ENCODE measurements around the gene FAM199X.
A peak's percentile ranks its signal among the peaks of the same experiment; 100 is the strongest.
"Not testable (repeated sequence)": the region's sequence is repeated elsewhere in the genome, so short reads cannot be mapped to it uniquely, and the experiment has no call there.

The FAM199X gene

GRCh38 chrX:104189837-104190236 is 23.6 kb downstream of the FAM199X start:
- no peak overlapping the region for H3K27ac ChIP-seq
- TF ChIP-seq, protein P1, sequence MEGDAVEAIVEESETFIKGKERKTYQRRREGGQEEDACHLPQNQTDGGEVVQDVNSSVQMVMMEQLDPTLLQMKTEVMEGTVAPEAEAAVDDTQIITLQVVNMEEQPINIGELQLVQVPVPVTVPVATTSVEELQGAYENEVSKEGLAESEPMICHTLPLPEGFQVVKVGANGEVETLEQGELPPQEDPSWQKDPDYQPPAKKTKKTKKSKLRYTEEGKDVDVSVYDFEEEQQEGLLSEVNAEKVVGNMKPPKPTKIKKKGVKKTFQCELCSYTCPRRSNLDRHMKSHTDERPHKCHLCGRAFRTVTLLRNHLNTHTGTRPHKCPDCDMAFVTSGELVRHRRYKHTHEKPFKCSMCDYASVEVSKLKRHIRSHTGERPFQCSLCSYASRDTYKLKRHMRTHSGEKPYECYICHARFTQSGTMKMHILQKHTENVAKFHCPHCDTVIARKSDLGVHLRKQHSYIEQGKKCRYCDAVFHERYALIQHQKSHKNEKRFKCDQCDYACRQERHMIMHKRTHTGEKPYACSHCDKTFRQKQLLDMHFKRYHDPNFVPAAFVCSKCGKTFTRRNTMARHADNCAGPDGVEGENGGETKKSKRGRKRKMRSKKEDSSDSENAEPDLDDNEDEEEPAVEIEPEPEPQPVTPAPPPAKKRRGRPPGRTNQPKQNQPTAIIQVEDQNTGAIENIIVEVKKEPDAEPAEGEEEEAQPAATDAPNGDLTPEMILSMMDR (conservative IDR thresholded peaks at IDR 0.05): no peak

DNA sequence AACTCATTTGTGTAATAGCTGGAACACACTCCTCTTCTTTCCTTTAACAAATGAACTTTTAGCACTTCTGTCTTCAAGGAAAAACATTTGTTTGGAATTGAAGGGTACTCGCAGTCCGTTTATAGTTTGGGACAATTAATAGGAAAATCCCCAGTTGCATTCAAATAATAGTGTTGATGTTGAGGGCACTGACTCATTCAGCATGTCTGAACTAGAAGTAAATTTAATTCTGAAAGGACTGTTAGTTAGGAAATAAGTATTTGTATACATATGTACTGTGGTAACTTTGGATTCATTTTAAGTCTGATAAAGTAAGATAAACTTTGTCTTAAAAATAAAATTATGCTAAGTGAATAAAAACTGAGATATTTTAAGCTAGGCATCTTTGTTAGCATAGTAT is 27.2 kb downstream of the FAM199X start:
- TF ChIP-seq, protein P1 (conservative IDR thresholded peaks at IDR 0.05): no peak
- H3K27ac ChIP-seq: no peak overlapping the region

DNA sequence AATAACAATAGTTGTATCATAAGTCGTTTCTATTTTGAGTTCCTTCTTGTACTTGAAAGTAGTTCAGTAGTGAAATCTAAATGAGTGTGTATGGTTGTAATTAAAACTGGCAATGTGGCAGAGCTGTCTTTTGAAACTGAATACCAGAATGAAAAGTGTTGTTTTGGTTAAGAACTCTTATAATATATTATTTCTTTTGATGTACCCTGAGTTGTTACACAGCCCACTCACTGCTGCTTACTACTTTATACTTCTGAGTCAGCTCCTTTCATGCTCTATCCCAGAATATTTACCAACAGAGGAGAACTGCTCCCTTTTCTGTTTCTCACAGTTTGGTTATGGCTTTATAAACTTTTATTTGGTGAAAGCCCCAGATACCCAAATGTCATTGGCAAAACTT is 28.8 kb downstream of the FAM199X start:
- H3K27ac ChIP-seq: no peak overlapping the region
- TF ChIP-seq, protein P1 (conservative IDR thresholded peaks at IDR 0.05): no peak

- H3K27ac ChIP-seq: no peak overlapping the region
- TF ChIP-seq, protein P1 (conservative IDR thresholded peaks at IDR 0.05): peak; percentile 65
Measured at GRCh38 chrX:104195489-104196084, 29.3 kb downstream of the FAM199X start.

GRCh38 chrX:104205548-104205947 is 39.3 kb downstream of the FAM199X start:
- TF ChIP-seq, protein P1 (conservative IDR thresholded peaks at IDR 0.05): no peak
- H3K27ac ChIP-seq: no peak overlapping the region

DNA sequence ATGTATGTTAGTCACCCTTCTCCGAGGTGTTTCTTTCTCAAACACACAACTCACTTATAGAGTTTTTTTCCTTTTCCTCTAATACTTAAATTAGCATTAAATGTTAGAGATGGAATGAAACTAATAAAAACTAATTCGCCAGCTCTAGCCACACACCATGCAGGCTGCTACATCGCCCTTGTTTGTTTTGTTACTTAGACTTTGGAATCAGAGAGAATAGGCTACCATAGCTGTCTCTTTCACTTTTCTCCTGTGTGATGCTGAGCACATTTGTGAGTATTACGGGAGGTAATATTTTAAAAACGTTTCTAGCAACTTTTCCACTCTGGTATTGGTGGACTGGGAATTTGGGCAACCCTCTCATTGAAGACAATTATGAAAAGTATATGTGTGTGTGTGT is 44.9 kb downstream of the FAM199X start:
- TF ChIP-seq, protein P1 (conservative IDR thresholded peaks at IDR 0.05): no peak
- no peak overlapping the region for H3K27ac ChIP-seq

DNA sequence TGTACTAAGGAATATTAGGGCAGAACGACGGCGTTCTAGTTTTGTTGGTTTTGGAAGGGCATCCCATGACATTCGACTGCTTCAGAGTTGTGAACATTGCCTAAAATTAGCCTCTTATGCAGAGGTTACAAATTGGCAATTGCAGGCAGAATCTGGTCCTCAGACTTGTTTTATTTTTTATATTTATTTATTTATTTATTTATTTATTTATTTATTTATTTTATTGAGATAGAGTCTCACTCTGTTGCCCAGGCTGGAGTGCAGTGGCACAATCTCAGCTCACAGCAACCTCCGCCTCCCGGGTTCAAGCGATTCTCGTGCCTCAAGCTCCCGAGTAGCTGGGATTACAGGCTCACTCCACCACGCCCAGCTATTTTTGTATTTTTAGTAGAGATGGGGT is 63.8 kb downstream of the FAM199X start:
- not testable (repeated sequence) for H3K27ac ChIP-seq

Data from VCaP (cell line).